DND-41 (cell line): ENCODE results near the gene PCDHGA1.

Experiments used
- ATAC-seq: fragments of 200-7000 bp; cut with Tn5 transposase; 3 replicates; pipeline ENCODE4 v1.9.1; 2021; ENCODE audit warnings: low read depth; ENCODE audit not compliant: insufficient read depth
- DNase-seq: peaks from one replicate; pipeline ENCODE4 v3.0.0-alpha.2; 2020
- H2AFZ ChIP-seq: 2 replicates; pipeline ENCODE4 v1.6.0; 2012; ENCODE audit warnings: low read depth, low read length
- H3K27ac ChIP-seq: 2 replicates; pipeline ENCODE4 v1.5.1; 2012; ENCODE audit warnings: low read length, inconsistent platforms
- H3K27me3 ChIP-seq: fragments of 200-600 bp; sonication (generic); 2 replicates; pipeline ENCODE4 v1.6.0; 2012; ENCODE audit warnings: low read length, mild to moderate bottlenecking, inconsistent platforms; ENCODE audit not compliant: insufficient read depth, poor library complexity
- H3K36me3 ChIP-seq: 2 replicates; pipeline ENCODE4 v1.5.1; 2012; ENCODE audit warnings: low read length, inconsistent platforms; ENCODE audit not compliant: insufficient read depth
- H3K4me1 ChIP-seq: 2 replicates; pipeline ENCODE4 v1.5.1; 2012; ENCODE audit warnings: mild to moderate bottlenecking, low read length; ENCODE audit not compliant: insufficient read depth
- H3K4me2 ChIP-seq: 2 replicates; pipeline ENCODE4 v1.6.0; 2012; ENCODE audit warnings: mild to moderate bottlenecking, moderate library complexity, low read length, inconsistent platforms; ENCODE audit not compliant: insufficient read depth
- H3K4me3 ChIP-seq, 2 experiments: fragments of 200-600 bp in 1 of 2; shearing (Covaris generic) in 1 of 2; 2 replicates each; pipeline ENCODE4 v1.5.1; 2012 to 2016; ENCODE audit warnings: inconsistent platforms in 2 of 2, low read length in 2 of 2, mild to moderate bottlenecking in 2 of 2, low read depth in 1 of 2, moderate library complexity in 1 of 2
- H3K79me2 ChIP-seq: 2 replicates; pipeline ENCODE4 v1.6.0; 2012; ENCODE audit warnings: low read length, inconsistent platforms; ENCODE audit not compliant: insufficient read depth
- H3K9ac ChIP-seq: 2 replicates; pipeline ENCODE4 v1.6.0; 2012; ENCODE audit warnings: low read depth, mild to moderate bottlenecking, inconsistent platforms, low read length, moderate library complexity
- H3K9me3 ChIP-seq: 2 replicates; pipeline ENCODE4 v1.5.1; 2012; ENCODE audit warnings: low read length, moderate library complexity, mild to moderate bottlenecking, inconsistent platforms; ENCODE audit not compliant: insufficient read depth, severe bottlenecking
- H4K20me1 ChIP-seq: 2 replicates; pipeline ENCODE4 v1.6.0; 2012; ENCODE audit warnings: low read length; ENCODE audit not compliant: insufficient read depth
- EZH2 ChIP-seq: IDR thresholded peaks from 3 replicates; pipeline ENCODE4 v1.6.1; 2012; ENCODE audit warnings: borderline replicate concordance, low read depth, mild to moderate bottlenecking, moderate library complexity, low read length, inconsistent platforms; ENCODE audit not compliant: severe bottlenecking
- TF ChIP-seq, protein P1 (sequence below): IDR thresholded peaks from 2 replicates; pipeline ENCODE4 v1.5.1; 2012; ENCODE audit warnings: borderline replicate concordance, low read length, moderate library complexity, mild to moderate bottlenecking; ENCODE audit not compliant: poor library complexity, severe bottlenecking; ENCODE audit errors: extremely low read depth

The PCDHGA1 gene

DNA sequence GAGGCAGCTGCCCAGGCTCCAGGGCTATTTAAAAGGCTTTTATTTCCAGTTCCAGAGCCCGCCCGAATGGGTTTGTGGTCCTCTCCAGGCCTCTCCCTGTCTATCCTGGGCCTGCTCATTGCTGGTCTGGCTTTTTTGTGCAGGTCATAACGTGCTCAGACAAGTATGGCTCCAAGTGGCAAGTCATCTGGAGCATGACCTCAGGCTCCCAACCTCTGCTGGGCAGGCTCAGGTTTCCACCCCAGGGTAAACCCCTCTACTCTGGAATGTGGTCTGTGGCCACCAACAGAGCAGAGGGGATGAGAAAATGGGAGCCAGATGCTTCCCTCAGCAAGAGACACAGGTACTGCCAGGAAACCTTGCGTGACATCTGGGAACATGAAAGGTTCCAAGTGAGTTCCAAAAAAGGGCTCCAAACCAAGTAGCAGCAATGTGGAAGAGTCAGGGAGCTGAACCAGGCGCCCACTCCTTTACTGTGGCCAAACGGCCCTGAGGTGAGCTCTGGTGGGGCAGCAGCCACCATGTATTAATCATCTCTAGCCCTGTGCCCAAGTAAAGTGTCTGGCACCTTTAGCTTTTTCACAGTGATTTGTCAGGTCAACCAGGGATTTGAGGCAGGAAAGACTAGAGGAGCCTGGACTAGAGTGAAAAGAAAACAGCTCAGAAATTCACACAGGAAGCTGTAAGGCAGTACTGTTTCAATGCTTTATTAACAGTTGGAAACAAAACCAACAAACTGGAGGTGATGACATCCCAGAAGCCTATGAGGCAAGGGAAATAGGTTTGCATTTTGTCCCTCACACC, 184.2 kb downstream of the PCDHGA1 start:
- TF ChIP-seq, protein P1, sequence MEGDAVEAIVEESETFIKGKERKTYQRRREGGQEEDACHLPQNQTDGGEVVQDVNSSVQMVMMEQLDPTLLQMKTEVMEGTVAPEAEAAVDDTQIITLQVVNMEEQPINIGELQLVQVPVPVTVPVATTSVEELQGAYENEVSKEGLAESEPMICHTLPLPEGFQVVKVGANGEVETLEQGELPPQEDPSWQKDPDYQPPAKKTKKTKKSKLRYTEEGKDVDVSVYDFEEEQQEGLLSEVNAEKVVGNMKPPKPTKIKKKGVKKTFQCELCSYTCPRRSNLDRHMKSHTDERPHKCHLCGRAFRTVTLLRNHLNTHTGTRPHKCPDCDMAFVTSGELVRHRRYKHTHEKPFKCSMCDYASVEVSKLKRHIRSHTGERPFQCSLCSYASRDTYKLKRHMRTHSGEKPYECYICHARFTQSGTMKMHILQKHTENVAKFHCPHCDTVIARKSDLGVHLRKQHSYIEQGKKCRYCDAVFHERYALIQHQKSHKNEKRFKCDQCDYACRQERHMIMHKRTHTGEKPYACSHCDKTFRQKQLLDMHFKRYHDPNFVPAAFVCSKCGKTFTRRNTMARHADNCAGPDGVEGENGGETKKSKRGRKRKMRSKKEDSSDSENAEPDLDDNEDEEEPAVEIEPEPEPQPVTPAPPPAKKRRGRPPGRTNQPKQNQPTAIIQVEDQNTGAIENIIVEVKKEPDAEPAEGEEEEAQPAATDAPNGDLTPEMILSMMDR = no peak
- no peak for TF ChIP-seq EZH2
- DNase-seq (no peak), ATAC-seq (no peak)
- H3K9ac ChIP-seq = no peak overlapping the region
- no peaks in the 10 kb centered on the region for H3K79me2 ChIP-seq
- no peaks in the 10 kb centered on the region for H3K27me3 ChIP-seq
- H3K4me1 ChIP-seq = no peaks in the 10 kb centered on the region
- H3K36me3 ChIP-seq = peaks cover 71% of the 10 kb centered on the region
- no peak overlapping the region for H3K4me3 ChIP-seq
- no peak overlapping the region for H3K27ac ChIP-seq
- peaks cover 2% of the 10 kb centered on the region; the same call in 1 of the 2 replicates for H4K20me1 ChIP-seq
- no peak overlapping the region for H3K4me2 ChIP-seq
- H3K9me3 ChIP-seq = no peaks in the 10 kb centered on the region
- no peak overlapping the region for H2AFZ ChIP-seq

DNA sequence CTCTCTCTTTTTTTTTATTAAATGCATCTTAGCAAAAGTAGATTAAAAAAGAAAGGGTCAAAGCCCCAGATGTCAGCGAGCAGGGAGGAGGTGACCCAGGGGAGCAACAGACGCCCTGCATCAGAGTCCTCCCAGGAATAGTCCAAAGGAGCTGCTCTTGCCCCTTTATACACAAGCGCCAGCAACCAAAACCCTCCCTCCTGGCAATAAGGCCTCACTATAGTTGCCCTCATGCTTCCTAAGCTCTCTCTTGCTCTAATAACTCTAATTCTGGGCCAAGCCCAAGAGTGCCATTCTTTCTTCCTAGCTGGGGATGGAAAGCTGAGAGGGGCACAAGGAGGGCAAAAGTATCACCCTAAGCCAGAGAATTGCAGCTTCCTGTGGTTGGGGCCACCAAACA, 184.8 kb downstream of the PCDHGA1 start:
- peaks cover 77% of the 10 kb centered on the region for H3K36me3 ChIP-seq
- no peak overlapping the region for H3K4me2 ChIP-seq
- no peak overlapping the region for H2AFZ ChIP-seq
- no peaks in the 10 kb centered on the region for H3K9me3 ChIP-seq
- no peak overlapping the region for H3K27ac ChIP-seq
- H3K27me3 ChIP-seq = no peaks in the 10 kb centered on the region
- H3K79me2 ChIP-seq = no peaks in the 10 kb centered on the region
- H4K20me1 ChIP-seq = peaks cover 2% of the 10 kb centered on the region; the same call in 1 of the 2 replicates
- H3K4me3 ChIP-seq = no peak overlapping the region
- no peak for ATAC-seq
- no peaks in the 10 kb centered on the region for H3K4me1 ChIP-seq
- TF ChIP-seq, protein P1 = no peak
- TF ChIP-seq EZH2 = no peak
- no peak overlapping the region for H3K9ac ChIP-seq
- DNase-seq = no peak

DNA sequence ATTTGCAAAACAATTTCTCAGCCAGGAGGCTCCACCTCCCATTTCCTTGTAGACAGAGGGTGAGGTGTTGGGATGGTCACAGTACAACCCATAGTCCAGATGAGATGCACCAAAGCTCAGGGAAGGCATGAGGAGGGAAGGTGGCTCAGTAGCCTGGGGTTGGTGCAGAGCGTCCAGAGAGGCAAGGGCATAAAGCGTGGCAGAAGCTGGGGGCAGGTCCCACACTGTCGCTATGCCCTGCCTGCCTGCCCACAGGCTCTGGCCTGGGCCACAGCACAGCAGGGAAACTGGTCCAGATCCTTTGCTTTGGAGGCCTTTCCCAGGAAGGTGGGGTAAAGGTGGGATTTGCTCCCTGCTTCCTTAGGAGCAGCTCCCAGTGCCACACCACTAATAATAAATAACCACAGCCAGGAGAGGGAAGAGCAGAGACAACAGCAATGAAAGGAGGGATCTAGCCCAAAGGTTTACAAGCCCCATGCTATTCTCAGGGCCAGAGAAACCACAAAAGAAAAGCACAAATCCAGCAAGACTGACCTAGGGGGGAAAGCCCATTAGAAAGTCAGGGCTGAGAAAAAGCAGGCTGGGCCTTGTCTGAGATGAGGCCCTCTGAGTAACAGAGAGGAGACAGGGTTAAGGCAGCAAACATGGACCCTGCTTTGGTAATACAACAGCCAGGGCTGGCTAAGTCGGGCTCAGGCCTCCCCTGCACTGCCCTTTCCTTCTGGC, 185.8 kb downstream of the PCDHGA1 start:
- no peak for ATAC-seq

More for the DNA sequence above, 185.8 kb downstream of the PCDHGA1 start:
- Histone ChIP-seq H3K79me2 (no peaks in the 10 kb centered on the region), H3K9me3 (no peaks in the 10 kb centered on the region), H3K36me3 (peaks cover 86% of the 10 kb centered on the region), H2AFZ (no peak overlapping the region), H3K27me3 (no peaks in the 10 kb centered on the region), H3K4me2 (no peak overlapping the region), H3K4me3 (no peak overlapping the region), H3K4me1 (no peaks in the 10 kb centered on the region), H3K9ac (no peak overlapping the region), H4K20me1 (peaks cover 2% of the 10 kb centered on the region; the same call in 1 of the 2 replicates), H3K27ac (no peak overlapping the region)
- no peak for DNase-seq
- TF ChIP-seq EZH2 = no peak
- TF ChIP-seq, protein P1 = no peak
